Activated T-helper 17 cell treated with anti-CD3 and anti-CD28 coated beads, Interleukin-2, amount 50 U/mL, for 72 hours (primary cell): ENCODE measurements around the gene DTX1. TPM values are rescaled to one million over a fixed set of nuclear protein-coding genes. Genes with fewer than 3 reads are reported as not detected.

Experiments
- ATAC-seq: fragments of 150-1000 bp; cut with Tn5 transposase; replicated peaks from 2 replicates; pipeline ENCODE4 v1.10.0; 2021; ENCODE audit warnings: mild to moderate bottlenecking, moderate library complexity
- H3K27ac Mint-ChIP-seq: one replicate; pipeline ENCODE4 v1.8.0; 2022; ENCODE audit warnings: mixed read lengths
- H3K27me3 Mint-ChIP-seq: one replicate; pipeline ENCODE4 v1.8.0; 2022; ENCODE audit warnings: mixed read lengths
- H3K36me3 Mint-ChIP-seq: one replicate; pipeline ENCODE4 v1.8.0; 2022; ENCODE audit warnings: low read depth, mild to moderate bottlenecking, mixed read lengths
- H3K4me1 Mint-ChIP-seq: one replicate; pipeline ENCODE4 v1.8.0; 2022; ENCODE audit warnings: mixed read lengths
- H3K4me3 Mint-ChIP-seq: one replicate; pipeline ENCODE4 v1.8.0; 2022; ENCODE audit warnings: mild to moderate bottlenecking, mixed read lengths
- H3K9me3 Mint-ChIP-seq: one replicate; pipeline ENCODE4 v1.8.0; 2022; ENCODE audit warnings: mixed read lengths
- total RNA-seq, 2 donors: library from RNA; stranded (reverse); gene quantifications; one replicate each; pipeline ENCODE4 v1.2.3, GENCODE V29; 2022

Gene DTX1
- total RNA-seq, 2 donors from 2014 or later = 13.2 to 17.4 TPM

DNA sequence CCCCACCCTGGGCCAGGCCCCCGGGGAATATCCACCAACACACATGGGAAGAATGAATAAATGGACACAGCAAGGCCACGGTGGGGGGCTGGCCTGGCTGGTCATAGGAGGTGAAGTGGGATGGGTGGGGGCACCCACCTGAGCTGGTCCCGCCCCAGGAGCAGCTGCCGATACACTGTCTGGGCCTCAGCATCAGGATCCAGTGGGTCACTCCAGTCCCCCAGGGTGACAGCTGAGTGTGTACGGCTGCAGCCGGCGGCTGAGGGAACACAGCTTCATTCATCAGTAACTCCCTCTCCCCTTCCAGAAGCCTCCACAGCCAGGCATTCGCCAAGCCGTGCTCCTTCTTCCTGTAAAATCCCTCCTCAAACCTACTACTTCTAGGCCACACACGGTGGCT, 45.2 kb downstream of the DTX1 start:
- Mint-ChIP-seq H3K4me1 (peaks cover 5% of the 10 kb centered on the region), H3K36me3 (no peaks in the 10 kb centered on the region), H3K27me3 (no peaks in the 10 kb centered on the region), H3K4me3 (no peak overlapping the region), H3K9me3 (no peaks in the 10 kb centered on the region), H3K27ac (no peak overlapping the region)
- no peak for ATAC-seq

DNA sequence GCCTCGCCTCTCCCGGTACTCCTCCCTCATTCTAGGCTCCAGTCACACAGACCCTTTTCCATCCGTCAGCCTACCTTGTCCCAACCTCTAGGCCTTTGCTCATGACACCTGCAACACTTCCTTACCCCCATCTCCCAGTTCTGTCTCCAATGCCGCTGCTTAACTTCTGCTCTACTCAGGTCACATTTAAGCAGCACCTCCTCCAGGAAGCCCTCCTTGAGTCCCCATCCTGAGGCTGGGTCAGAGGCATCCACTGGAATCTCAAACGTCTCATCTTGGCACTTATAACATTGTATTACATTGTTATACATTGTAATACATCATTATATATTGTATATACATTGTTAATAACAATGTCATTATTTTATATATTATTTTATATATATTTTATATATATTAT, 46.3 kb downstream of the DTX1 start:
- no peaks in the 10 kb centered on the region for H3K9me3 Mint-ChIP-seq
- peaks cover 5% of the 10 kb centered on the region for H3K4me1 Mint-ChIP-seq
- H3K4me3 Mint-ChIP-seq = no peak overlapping the region
- no peak overlapping the region for H3K27ac Mint-ChIP-seq
- no peaks in the 10 kb centered on the region for H3K27me3 Mint-ChIP-seq
- no peaks in the 10 kb centered on the region for H3K36me3 Mint-ChIP-seq
- no peak for ATAC-seq

DNA sequence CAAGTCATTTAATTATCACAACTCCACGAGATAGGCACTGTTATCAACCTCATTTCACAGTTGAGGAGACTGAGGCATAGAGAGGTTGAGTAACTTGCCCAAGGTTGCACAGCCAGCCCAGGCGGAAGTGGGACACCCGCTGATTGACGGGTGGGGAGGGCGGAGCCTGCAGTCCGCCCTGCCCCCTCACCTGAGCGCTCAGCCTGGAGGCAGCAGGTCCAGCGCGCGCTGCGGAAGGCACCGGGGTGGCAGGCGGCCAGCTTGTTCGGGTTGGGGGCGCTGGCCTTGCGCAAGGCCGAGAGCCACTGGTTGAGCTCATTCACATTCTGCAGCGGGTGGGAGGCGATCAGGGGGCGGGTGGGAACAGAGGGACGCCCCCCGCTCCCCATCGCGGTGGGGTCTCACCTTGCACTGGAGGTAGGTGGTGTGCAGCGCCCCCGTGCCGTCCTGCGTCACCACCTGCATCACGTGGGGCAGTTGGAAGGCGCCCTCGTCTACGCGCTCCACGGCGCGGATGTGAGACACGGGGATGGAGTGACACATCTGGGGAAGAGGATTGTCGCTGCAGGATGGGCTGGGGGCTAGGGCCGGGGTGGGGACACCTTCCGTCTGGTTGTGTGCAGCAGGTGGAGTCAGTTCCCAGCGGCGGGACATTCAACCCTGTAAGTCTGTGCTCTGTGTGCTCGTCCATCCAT, 47.4 kb downstream of the DTX1 start:
- Mint-ChIP-seq H3K36me3 (no peaks in the 10 kb centered on the region), H3K4me1 (peaks cover 5% of the 10 kb centered on the region), H3K9me3 (no peaks in the 10 kb centered on the region), H3K27ac (peak overlapping the region; percentile 61), H3K27me3 (no peaks in the 10 kb centered on the region), H3K4me3 (peak overlapping the region; percentile 75)
- ATAC-seq = peak; percentile 96

DNA sequence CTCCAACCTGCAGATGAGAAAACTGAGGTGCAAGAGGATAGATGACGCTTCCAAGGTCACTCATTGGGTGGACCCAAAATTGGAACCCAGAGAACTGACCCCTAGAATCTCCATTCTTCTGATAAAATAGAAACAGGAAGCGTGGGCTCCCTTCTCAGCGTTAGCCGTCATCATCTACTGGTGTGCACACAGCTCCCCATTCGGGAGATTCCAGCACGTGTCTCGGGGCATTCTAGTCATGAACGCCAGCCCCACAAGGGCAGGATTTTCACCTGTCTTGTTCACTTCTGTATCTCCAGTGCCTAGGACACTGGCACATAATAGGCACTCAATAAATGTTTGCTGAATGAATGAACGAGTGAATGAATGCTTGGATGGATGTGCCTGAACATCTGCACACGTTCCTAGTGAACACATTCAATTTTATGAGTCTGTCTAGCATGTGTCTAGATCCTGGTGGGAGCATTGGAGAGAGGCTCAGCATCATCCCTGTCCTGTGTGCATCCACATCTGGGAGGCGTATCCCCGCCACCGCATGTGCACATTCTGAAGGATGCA, 48.5 kb downstream of the DTX1 start:
- H3K4me1 Mint-ChIP-seq = peaks cover 5% of the 10 kb centered on the region
- H3K9me3 Mint-ChIP-seq = no peaks in the 10 kb centered on the region
- no peak overlapping the region for H3K27ac Mint-ChIP-seq
- no peak for ATAC-seq
- no peaks in the 10 kb centered on the region for H3K36me3 Mint-ChIP-seq
- peak overlapping the region; percentile 75 for H3K4me3 Mint-ChIP-seq
- no peaks in the 10 kb centered on the region for H3K27me3 Mint-ChIP-seq

DNA sequence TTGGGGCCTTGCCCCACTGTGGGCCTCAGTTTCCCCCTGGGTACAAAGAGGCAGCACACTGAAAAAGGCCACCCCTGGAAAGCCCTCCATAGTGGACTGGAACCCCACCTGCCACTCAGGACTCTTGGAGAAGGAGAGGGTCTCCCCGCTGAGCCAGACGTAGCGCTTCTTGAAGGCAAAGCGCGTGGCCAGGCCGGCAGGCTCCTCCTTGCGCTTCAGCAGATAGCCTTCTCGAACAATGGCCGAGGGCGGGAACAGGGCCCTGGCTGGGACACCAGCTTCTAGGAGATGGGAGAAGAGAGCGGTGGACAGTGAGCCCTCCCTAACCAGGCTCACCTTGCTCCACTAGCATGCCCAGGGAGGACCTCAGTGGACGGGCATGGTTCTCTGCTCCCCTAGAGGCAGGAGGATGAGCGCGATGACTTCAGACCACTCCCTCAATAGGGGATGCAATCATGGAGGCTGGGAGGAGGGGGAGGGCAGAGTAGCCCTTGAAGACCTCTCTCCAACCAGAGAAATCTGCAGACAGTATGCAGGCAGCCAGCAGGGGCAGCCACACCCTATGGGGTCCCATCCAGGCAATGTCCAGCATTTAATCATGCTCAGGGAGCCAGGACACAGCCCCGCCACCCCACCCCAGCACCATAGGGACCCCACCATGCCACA, 49.2 kb downstream of the DTX1 start:
- no peak overlapping the region for H3K27ac Mint-ChIP-seq
- H3K4me1 Mint-ChIP-seq = peaks cover 5% of the 10 kb centered on the region
- H3K9me3 Mint-ChIP-seq = no peaks in the 10 kb centered on the region
- no peaks in the 10 kb centered on the region for H3K36me3 Mint-ChIP-seq
- no peak for ATAC-seq
- H3K4me3 Mint-ChIP-seq = no peak overlapping the region
- no peaks in the 10 kb centered on the region for H3K27me3 Mint-ChIP-seq

DNA sequence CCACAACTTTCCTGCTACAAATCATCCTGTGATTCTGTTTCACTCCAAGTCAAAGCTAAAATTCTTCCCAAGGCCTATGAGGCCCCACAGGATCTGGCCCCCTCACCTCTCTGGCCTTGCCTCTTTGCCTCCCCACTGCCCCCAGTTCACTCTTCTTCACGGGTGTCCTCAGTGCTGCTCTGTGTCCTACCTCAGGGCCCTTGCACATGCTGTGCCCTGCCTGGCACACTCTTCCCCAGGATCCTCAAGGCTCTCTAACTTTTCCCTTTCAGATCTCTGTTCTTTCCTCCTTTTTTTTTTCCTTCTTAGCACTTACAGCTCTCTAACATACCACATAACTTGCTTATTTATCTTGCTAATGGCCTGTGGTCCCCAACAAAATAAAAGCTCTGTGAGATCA, 49.8 kb downstream of the DTX1 start:
- no peaks in the 10 kb centered on the region for H3K36me3 Mint-ChIP-seq
- no peaks in the 10 kb centered on the region for H3K9me3 Mint-ChIP-seq
- ATAC-seq = no peak
- no peak overlapping the region for H3K27ac Mint-ChIP-seq
- H3K4me3 Mint-ChIP-seq = no peak overlapping the region
- peaks cover 5% of the 10 kb centered on the region for H3K4me1 Mint-ChIP-seq
- no peaks in the 10 kb centered on the region for H3K27me3 Mint-ChIP-seq

DNA sequence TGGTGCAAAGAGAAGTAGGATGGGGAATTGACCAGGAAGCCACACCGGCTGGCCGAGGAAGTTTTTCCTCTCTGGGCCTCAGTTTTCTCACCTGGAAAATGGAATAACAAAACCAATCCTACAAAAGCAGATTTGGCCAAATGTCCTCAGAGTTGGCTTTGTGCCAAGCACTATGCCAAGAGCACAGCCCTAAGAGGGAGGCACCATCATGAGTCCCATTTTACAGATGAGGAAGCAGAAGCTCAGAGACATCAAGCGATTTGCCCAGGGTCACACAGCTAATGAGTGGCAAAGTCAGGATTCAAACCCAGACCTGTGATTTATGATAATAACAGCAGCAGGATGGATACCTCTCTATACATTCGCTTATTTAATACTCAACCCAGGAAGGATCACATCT, 51.8 kb downstream of the DTX1 start:
- H3K36me3 Mint-ChIP-seq = no peaks in the 10 kb centered on the region
- H3K4me3 Mint-ChIP-seq = no peak overlapping the region
- H3K27ac Mint-ChIP-seq = no peak overlapping the region
- no peaks in the 10 kb centered on the region for H3K27me3 Mint-ChIP-seq
- ATAC-seq = no peak
- H3K9me3 Mint-ChIP-seq = no peaks in the 10 kb centered on the region
- H3K4me1 Mint-ChIP-seq = no peaks in the 10 kb centered on the region

DNA sequence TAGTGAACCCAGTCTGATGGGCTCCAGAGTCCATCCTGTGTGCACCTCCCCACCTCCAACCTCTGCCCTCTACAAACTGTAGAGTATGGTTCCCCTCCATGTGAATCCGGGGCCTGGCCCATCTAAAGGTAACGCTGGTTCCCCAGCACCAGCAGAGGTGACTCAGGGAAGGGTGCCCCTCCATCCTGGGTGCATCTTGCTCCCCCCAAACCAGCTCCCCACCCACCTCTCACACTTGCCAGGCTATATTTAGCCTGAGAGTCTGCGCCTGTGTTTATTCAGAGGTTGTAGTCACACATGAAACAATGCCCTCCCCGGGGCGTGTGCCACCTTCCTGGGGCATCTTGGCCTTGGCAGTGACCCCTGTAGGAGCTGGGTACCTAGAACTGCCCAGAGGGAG, 52.8 kb downstream of the DTX1 start:
- no peaks in the 10 kb centered on the region for H3K36me3 Mint-ChIP-seq
- no peaks in the 10 kb centered on the region for H3K4me1 Mint-ChIP-seq
- H3K9me3 Mint-ChIP-seq = no peaks in the 10 kb centered on the region
- no peak overlapping the region for H3K4me3 Mint-ChIP-seq
- peak overlapping the region; percentile 30 for H3K27ac Mint-ChIP-seq
- no peak for ATAC-seq
- H3K27me3 Mint-ChIP-seq = no peaks in the 10 kb centered on the region

DNA sequence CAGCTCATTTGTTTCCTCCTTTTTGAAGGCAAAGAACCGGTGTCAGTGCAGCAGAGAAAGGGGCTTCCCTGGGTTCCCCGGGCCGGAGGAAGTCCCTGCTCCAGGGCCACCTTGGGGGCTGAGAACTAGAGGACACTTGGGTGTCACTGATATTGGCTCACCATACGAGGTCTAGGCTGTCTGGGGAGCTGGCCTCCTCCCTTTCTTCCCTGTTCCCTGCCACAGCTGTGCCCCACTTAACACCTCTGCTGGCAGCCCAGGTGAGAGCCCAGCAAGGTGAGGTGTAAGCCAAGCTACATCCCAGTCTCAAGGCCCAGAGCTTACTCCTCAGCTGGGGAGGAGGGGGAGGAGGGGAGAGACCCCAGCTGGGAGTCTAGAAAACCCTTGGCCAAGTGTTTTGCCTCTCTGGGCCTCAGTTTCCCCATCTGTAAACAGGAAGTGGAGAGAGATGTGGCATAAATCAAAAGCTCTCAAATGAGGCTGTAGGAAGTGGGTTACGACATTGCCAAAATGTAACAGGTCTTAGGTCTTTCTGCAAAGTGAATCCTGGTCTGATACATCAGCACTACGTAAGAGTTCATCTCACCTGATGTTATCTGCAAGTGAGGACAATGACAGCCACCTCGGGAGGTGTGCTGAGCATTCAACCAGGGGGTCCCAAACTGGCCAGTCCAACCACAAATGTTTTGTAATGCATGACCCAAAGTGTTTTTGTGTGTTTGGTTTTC, 53.5 kb downstream of the DTX1 start:
- H3K4me3 Mint-ChIP-seq = no peak overlapping the region
- no peak for ATAC-seq
- peak overlapping the region; percentile 30 for H3K27ac Mint-ChIP-seq
- H3K4me1 Mint-ChIP-seq = no peaks in the 10 kb centered on the region
- H3K27me3 Mint-ChIP-seq = no peaks in the 10 kb centered on the region
- no peaks in the 10 kb centered on the region for H3K9me3 Mint-ChIP-seq
- H3K36me3 Mint-ChIP-seq = no peaks in the 10 kb centered on the region

DNA sequence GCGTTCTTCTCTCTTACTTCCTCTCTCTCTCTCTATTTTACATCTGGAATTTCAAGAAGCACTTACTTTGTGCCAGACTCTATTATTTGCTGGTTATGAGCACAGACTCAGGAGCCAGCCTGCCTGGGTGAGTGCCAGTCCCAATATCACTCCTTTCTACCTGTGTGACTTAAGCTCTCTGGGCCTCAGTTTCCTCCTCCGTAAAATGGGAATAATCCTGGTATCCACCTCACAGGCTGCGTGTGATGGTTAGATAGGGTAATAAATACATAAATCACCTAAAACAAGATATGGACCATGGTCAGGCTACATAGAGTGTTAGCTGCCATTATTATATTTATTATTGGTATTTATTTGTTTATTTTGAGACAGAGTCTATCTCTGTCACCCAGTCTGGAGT, 54.7 kb downstream of the DTX1 start:
- Mint-ChIP-seq H3K4me3 (no peak overlapping the region), H3K9me3 (no peaks in the 10 kb centered on the region), H3K27ac (no peak overlapping the region), H3K27me3 (no peaks in the 10 kb centered on the region), H3K36me3 (no peaks in the 10 kb centered on the region), H3K4me1 (no peaks in the 10 kb centered on the region)
- ATAC-seq = no peak

DNA sequence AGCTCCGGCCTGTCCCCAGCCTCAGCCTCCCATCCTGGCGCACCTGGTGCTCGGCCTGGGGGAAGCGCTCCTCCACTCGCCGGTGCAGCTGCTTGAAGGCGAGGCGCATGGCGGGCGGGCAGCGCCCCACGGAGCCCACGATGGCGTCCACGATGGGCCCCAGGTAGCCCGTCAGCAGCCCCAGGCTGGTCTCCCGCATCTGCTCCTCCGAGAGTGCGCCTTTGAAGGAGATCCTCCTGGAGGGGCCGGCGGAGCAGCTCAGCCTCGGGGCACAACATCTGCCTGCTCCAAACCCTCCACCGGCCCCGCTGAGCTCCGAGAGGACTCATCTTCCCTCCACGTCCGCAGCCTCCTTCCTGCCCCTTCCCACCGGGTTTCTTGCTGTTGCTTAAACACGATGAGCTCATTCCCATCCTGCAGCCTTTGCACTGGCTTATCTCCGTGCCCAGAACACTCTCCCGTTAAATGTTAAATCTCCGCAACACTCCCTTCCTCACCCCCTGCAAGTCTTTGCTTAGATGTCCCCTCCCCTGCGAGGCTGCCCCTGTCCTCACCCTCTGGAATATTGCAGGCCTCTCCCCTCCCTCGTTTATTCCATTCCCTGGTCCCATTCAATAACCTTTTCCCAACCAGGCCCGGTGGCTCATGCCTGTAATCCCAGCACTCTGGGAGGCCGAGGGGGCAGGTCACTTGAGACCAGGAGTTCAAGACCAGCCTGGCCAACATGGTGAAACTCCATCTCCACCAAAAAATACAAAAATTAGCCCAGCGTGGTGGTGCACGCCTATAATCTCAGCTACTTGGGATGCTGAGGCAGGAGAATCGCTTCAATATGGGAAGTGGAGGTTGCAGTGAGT, 55.7 kb downstream of the DTX1 start:
- H3K27me3 Mint-ChIP-seq = no peaks in the 10 kb centered on the region

DNA sequence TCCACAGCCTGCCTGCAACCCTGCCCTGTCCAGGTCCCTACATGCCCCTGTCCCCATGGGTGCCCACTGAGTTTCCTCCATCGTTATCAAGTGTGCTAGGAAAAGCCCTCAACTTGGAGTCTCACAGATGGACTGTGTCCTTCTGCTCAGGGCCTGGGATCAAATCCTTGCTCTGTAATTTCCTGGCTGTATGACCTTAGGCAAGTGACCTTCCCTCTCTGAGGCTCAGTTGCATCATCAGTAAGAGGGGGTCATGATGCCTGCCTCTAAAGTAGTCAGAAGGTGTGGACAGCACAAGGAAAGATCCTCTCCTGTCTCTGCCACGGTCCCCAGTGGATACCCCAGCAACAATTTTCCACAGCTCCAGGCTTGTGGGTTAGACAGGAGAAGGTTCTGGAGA, 56.9 kb downstream of the DTX1 start:
- no peak overlapping the region for H3K4me3 Mint-ChIP-seq
- H3K27ac Mint-ChIP-seq = no peak overlapping the region
- no peaks in the 10 kb centered on the region for H3K9me3 Mint-ChIP-seq
- no peak for ATAC-seq
- H3K4me1 Mint-ChIP-seq = no peaks in the 10 kb centered on the region
- H3K36me3 Mint-ChIP-seq = no peaks in the 10 kb centered on the region
- H3K27me3 Mint-ChIP-seq = no peaks in the 10 kb centered on the region

More for the DNA sequence above, 55.7 kb downstream of the DTX1 start:
- Mint-ChIP-seq H3K4me3 (no peak overlapping the region), H3K36me3 (no peaks in the 10 kb centered on the region), H3K4me1 (no peaks in the 10 kb centered on the region), H3K9me3 (no peaks in the 10 kb centered on the region), H3K27ac (no peak overlapping the region)
- no peak for ATAC-seq

DNA sequence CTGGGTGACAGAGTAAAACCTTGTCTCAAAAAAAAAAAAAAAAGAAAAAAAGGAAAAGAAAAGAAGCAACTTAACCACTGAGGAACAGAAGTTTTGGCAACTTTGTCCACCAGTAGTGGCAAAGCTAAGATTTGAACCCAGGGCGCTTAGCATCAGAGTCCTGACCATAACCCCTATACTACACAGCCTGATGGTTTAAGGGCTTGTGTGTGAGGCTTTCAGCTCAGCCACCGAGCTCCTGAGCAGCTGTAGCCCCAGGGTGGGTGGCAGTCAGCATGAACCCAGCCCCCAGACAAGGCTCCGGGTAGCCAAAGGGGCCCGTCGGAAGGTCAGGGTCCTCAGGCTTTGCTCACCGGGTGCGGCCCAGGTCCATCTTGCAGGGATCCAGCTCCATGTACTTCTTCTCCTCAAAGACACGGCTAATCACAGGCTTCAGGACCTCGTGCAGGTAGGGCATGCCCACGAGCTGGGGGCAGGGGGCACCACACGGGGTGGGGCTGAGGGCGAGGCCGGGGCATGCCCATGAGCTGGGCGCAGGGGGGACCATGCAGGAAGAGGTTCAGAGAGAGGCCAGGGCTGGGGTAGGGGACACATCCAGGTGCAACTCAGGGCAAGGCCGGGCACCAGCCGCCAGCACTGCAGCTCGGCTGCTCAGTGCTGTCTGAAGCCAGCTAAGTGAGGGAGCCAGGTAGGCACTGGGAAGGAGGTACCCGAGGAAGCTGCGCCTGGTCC, 58.1 kb downstream of the DTX1 start:
- no peak for ATAC-seq
- no peak overlapping the region for H3K4me3 Mint-ChIP-seq

More for the DNA sequence above, 58.1 kb downstream of the DTX1 start:
- no peaks in the 10 kb centered on the region for H3K36me3 Mint-ChIP-seq
- H3K27me3 Mint-ChIP-seq = no peaks in the 10 kb centered on the region
- no peaks in the 10 kb centered on the region for H3K9me3 Mint-ChIP-seq
- H3K4me1 Mint-ChIP-seq = no peaks in the 10 kb centered on the region
- no peak overlapping the region for H3K27ac Mint-ChIP-seq
